ENCODE measurements around the gene DNAH2. TPM values are rescaled to one million over a fixed set of nuclear protein-coding genes. Genes with fewer than 3 reads are reported as not detected.

Gene DNAH2
- total and polyA plus RNA-seq, 2 of the 13 experiments (the other 11 are each of a cell fraction or from before 2014, with no cell fraction given), result not detected

- TF ChIP-seq GRHL1 (CRISPR knock-in tag; conservative IDR thresholded peaks at IDR 0.05) (no peak), BORCS8-MEF2B (CRISPR knock-in tag; IDR thresholded peaks at IDR 0.05) (no peak), IRF2 (CRISPR knock-in tag; IDR thresholded peaks at IDR 0.05) (no peak), SYNCRIP (IDR thresholded peaks at IDR 0.05; ENCODE audit: insufficient read depth, low read depth, low read length) (no peak), E2F5 (CRISPR knock-in tag; conservative IDR thresholded peaks at IDR 0.05) (no peak), CBX5 (CRISPR knock-in tag; IDR thresholded peaks at IDR 0.05; ENCODE audit: borderline replicate concordance) (no peak), ZNF503 (CRISPR knock-in tag; IDR thresholded peaks at IDR 0.05) (peak; percentile 20; the same call in 1 of the 2 replicates), SIN3A (IDR thresholded peaks at IDR 0.05; ENCODE audit: borderline replicate concordance, low read depth, low read length) (peak; percentile 79), MEIS1 (CRISPR knock-in tag; IDR thresholded peaks at IDR 0.05; ENCODE audit: borderline replicate concordance) (peak; percentile 13; the same call in 1 of the 2 replicates), SIN3B (IDR thresholded peaks at IDR 0.05; ENCODE audit: low read length) (no peak), ZNF136 (CRISPR knock-in tag; IDR thresholded peaks at IDR 0.05; ENCODE audit: low read depth) (no peak), ZBTB42 (CRISPR knock-in tag; IDR thresholded peaks at IDR 0.05) (no peak), TP53 (CRISPR knock-in tag; conservative IDR thresholded peaks at IDR 0.05) (no peak), KLF12 (CRISPR knock-in tag; IDR thresholded peaks at IDR 0.05; ENCODE audit: borderline replicate concordance) (no peak), ZNF609 (CRISPR knock-in tag; IDR thresholded peaks at IDR 0.05; ENCODE audit: borderline replicate concordance) (0 out of 2 replicates have a peak, but pooled peaks have one; percentile 42), CSRNP2 (CRISPR knock-in tag; conservative IDR thresholded peaks at IDR 0.05; ENCODE audit: low read depth) (no peak), AKAP8 (CRISPR knock-in tag; IDR thresholded peaks at IDR 0.05) (peak; percentile 89)
Measured at GRCh38 chr17:7834957-7835813, 117.6 kb downstream of the DNAH2 start (continued).
